ENCODE measurements around the gene GIMAP8.
"Not testable (repeated sequence)": the region's sequence is repeated elsewhere in the genome, so short reads cannot be mapped to it uniquely, and the experiment has no call there.

The GIMAP8 gene

GRCh38 chr7:150489782-150490181 lies 39.4 kb downstream of the GIMAP8 start:
- TF ChIP-seq MAX (IDR thresholded peaks at IDR 0.05; ENCODE audit: low read depth, low read length): no peak
- TF ChIP-seq MYC (IDR thresholded peaks at IDR 0.05; ENCODE audit: low read depth, low read length): no peak
- TF ChIP-seq CTCF (IDR thresholded peaks at IDR 0.05; ENCODE audit: low read depth, low read length): no peak
- no peak for TF ChIP-seq POLR2A (IDR thresholded peaks at IDR 0.05; ENCODE audit: extremely low read depth, insufficient read length)
- H3K4me3 ChIP-seq (ENCODE audit: low read depth, low read length): no peak overlapping the region
- peak; percentile 12 for DNase-seq (ENCODE audit: low read depth)

- DNase-seq (ENCODE audit: low read depth); H3K4me3 ChIP-seq (ENCODE audit: low read depth, low read length): not testable (repeated sequence)
These were observed 43.0 kb downstream of the GIMAP8 start for GRCh38 chr7:150493442-150493841.

GRCh38 chr7:150502519-150502918 lies 52.1 kb downstream of the GIMAP8 start:
- no peak for DNase-seq (ENCODE audit: low read depth)
- no peak for TF ChIP-seq CTCF (IDR thresholded peaks at IDR 0.05; ENCODE audit: low read depth, low read length)
- H3K4me3 ChIP-seq (ENCODE audit: low read depth, low read length): no peak overlapping the region

- no peak overlapping the region for H3K4me3 ChIP-seq (ENCODE audit: low read depth, low read length)
- no peak for DNase-seq (ENCODE audit: low read depth)
- TF ChIP-seq POLR2A (IDR thresholded peaks at IDR 0.05; ENCODE audit: extremely low read depth, insufficient read length) (no peak), MAX (IDR thresholded peaks at IDR 0.05; ENCODE audit: low read depth, low read length) (no peak), CTCF (IDR thresholded peaks at IDR 0.05; ENCODE audit: low read depth, low read length) (no peak), MYC (IDR thresholded peaks at IDR 0.05; ENCODE audit: low read depth, low read length) (no peak)
These were observed 52.7 kb downstream of the GIMAP8 start for GRCh38 chr7:150503155-150503554.

- no peak overlapping the region for H3K4me3 ChIP-seq (ENCODE audit: low read depth, low read length)
- TF ChIP-seq MYC (IDR thresholded peaks at IDR 0.05; ENCODE audit: low read depth, low read length) (no peak), MAX (IDR thresholded peaks at IDR 0.05; ENCODE audit: low read depth, low read length) (no peak), POLR2A (IDR thresholded peaks at IDR 0.05; ENCODE audit: extremely low read depth, insufficient read length) (no peak), CTCF (IDR thresholded peaks at IDR 0.05; ENCODE audit: low read depth, low read length) (no peak)
These were observed 53.2 kb downstream of the GIMAP8 start for GRCh38 chr7:150503581-150503980.

GRCh38 chr7:150507947-150508602 lies 57.6 kb downstream of the GIMAP8 start:
- TF ChIP-seq MYC (IDR thresholded peaks at IDR 0.05; ENCODE audit: low read depth, low read length): no peak
- TF ChIP-seq POLR2A (IDR thresholded peaks at IDR 0.05; ENCODE audit: extremely low read depth, insufficient read length): no peak
- TF ChIP-seq CTCF (IDR thresholded peaks at IDR 0.05; ENCODE audit: low read depth, low read length): no peak
- TF ChIP-seq MAX (IDR thresholded peaks at IDR 0.05; ENCODE audit: low read depth, low read length): no peak
- H3K4me3 ChIP-seq (ENCODE audit: low read depth, low read length): no peak overlapping the region
- no peak for DNase-seq (ENCODE audit: low read depth)

More at GRCh38 chr7:150503581-150503980, 53.2 kb downstream of the GIMAP8 start:
- DNase-seq (ENCODE audit: low read depth): no peak

Measured in NB4 (cell line).